Activated T-helper 17 cell treated with anti-CD3 and anti-CD28 coated beads, Interleukin-2, amount 50 U/mL, for 72 hours (primary cell): ENCODE results near the gene KRTAP1-5. TPM values are rescaled to one million over a fixed set of nuclear protein-coding genes. Genes with fewer than 3 reads are reported as not detected.

Experiments used
- ATAC-seq: fragments of 150-1000 bp; cut with Tn5 transposase; replicated peaks from 2 replicates; pipeline ENCODE4 v1.10.0; 2021; ENCODE audit warnings: mild to moderate bottlenecking, moderate library complexity
- H3K27ac Mint-ChIP-seq: one replicate; pipeline ENCODE4 v1.8.0; 2022; ENCODE audit warnings: mixed read lengths
- H3K27me3 Mint-ChIP-seq: one replicate; pipeline ENCODE4 v1.8.0; 2022; ENCODE audit warnings: mixed read lengths
- H3K36me3 Mint-ChIP-seq: one replicate; pipeline ENCODE4 v1.8.0; 2022; ENCODE audit warnings: low read depth, mild to moderate bottlenecking, mixed read lengths
- H3K4me1 Mint-ChIP-seq: one replicate; pipeline ENCODE4 v1.8.0; 2022; ENCODE audit warnings: mixed read lengths
- H3K4me3 Mint-ChIP-seq: one replicate; pipeline ENCODE4 v1.8.0; 2022; ENCODE audit warnings: mild to moderate bottlenecking, mixed read lengths
- H3K9me3 Mint-ChIP-seq: one replicate; pipeline ENCODE4 v1.8.0; 2022; ENCODE audit warnings: mixed read lengths
- total RNA-seq, 2 donors: library from RNA; stranded (reverse); gene quantifications; one replicate each; pipeline ENCODE4 v1.2.3, GENCODE V29; 2022

Gene KRTAP1-5
- total RNA-seq, 2 donors from 2014 or later = not detected

- Mint-ChIP-seq H3K27ac (no peak overlapping the region), H3K9me3 (no peaks in the 10 kb centered on the region), H3K36me3 (no peaks in the 10 kb centered on the region), H3K4me1 (no peaks in the 10 kb centered on the region), H3K27me3 (peaks cover 19% of the 10 kb centered on the region), H3K4me3 (no peak overlapping the region)
- ATAC-seq = no peak
These were observed 2.3 kb downstream of the KRTAP1-5 start for GRCh38 chr17:41024697-41025096.

- H3K27me3 Mint-ChIP-seq = peaks cover 16% of the 10 kb centered on the region
- no peaks in the 10 kb centered on the region for H3K4me1 Mint-ChIP-seq
- no peak overlapping the region for H3K4me3 Mint-ChIP-seq
- no peak overlapping the region for H3K27ac Mint-ChIP-seq
- H3K36me3 Mint-ChIP-seq = no peaks in the 10 kb centered on the region
- no peaks in the 10 kb centered on the region for H3K9me3 Mint-ChIP-seq
- ATAC-seq = no peak
These were observed 6.7 kb downstream of the KRTAP1-5 start for GRCh38 chr17:41020336-41020735.

GRCh38 chr17:41019415-41019814 is 7.6 kb downstream of the KRTAP1-5 start:
- Mint-ChIP-seq H3K27me3 (peaks cover 13% of the 10 kb centered on the region), H3K9me3 (no peaks in the 10 kb centered on the region), H3K4me1 (no peaks in the 10 kb centered on the region), H3K36me3 (no peaks in the 10 kb centered on the region), H3K4me3 (no peak overlapping the region), H3K27ac (no peak overlapping the region)
- ATAC-seq = no peak

- H3K27ac Mint-ChIP-seq = no peak overlapping the region
- no peak for ATAC-seq
- no peaks in the 10 kb centered on the region for H3K9me3 Mint-ChIP-seq
- no peaks in the 10 kb centered on the region for H3K4me1 Mint-ChIP-seq
- no peak overlapping the region for H3K4me3 Mint-ChIP-seq
- peaks cover 13% of the 10 kb centered on the region for H3K27me3 Mint-ChIP-seq
- no peaks in the 10 kb centered on the region for H3K36me3 Mint-ChIP-seq
These were observed 8.5 kb downstream of the KRTAP1-5 start for GRCh38 chr17:41018541-41018940.

GRCh38 chr17:41016578-41017215 is 10.3 kb downstream of the KRTAP1-5 start:
- no peak for ATAC-seq
- no peak overlapping the region for H3K4me3 Mint-ChIP-seq
- no peak overlapping the region for H3K27ac Mint-ChIP-seq
- H3K9me3 Mint-ChIP-seq = no peaks in the 10 kb centered on the region
- H3K4me1 Mint-ChIP-seq = no peaks in the 10 kb centered on the region
- no peaks in the 10 kb centered on the region for H3K36me3 Mint-ChIP-seq
- peaks cover 8% of the 10 kb centered on the region for H3K27me3 Mint-ChIP-seq

GRCh38 chr17:41015454-41015853 is 11.6 kb downstream of the KRTAP1-5 start:
- peaks cover 8% of the 10 kb centered on the region for H3K27me3 Mint-ChIP-seq
- no peaks in the 10 kb centered on the region for H3K9me3 Mint-ChIP-seq

GRCh38 chr17:41013606-41014005 is 13.4 kb downstream of the KRTAP1-5 start:
- ATAC-seq = no peak
- Mint-ChIP-seq H3K27me3 (peaks cover 8% of the 10 kb centered on the region), H3K4me3 (no peak overlapping the region), H3K36me3 (no peaks in the 10 kb centered on the region), H3K27ac (no peak overlapping the region), H3K4me1 (no peaks in the 10 kb centered on the region), H3K9me3 (no peaks in the 10 kb centered on the region)

More at GRCh38 chr17:41015454-41015853, 11.6 kb downstream of the KRTAP1-5 start:
- Mint-ChIP-seq H3K4me3 (no peak overlapping the region), H3K27ac (no peak overlapping the region), H3K4me1 (no peaks in the 10 kb centered on the region), H3K36me3 (no peaks in the 10 kb centered on the region)
- no peak for ATAC-seq

- H3K4me1 Mint-ChIP-seq = no peaks in the 10 kb centered on the region
These were observed 13.8 kb downstream of the KRTAP1-5 start for GRCh38 chr17:41013181-41013580.

GRCh38 chr17:41012326-41013120 is 14.5 kb downstream of the KRTAP1-5 start:
- Mint-ChIP-seq H3K27me3 (peaks cover 8% of the 10 kb centered on the region), H3K9me3 (no peaks in the 10 kb centered on the region), H3K4me3 (no peak overlapping the region), H3K4me1 (no peaks in the 10 kb centered on the region), H3K27ac (no peak overlapping the region), H3K36me3 (no peaks in the 10 kb centered on the region)
- ATAC-seq = no peak

More at GRCh38 chr17:41013181-41013580, 13.8 kb downstream of the KRTAP1-5 start:
- H3K36me3 Mint-ChIP-seq = no peaks in the 10 kb centered on the region
- H3K4me3 Mint-ChIP-seq = no peak overlapping the region
- H3K27ac Mint-ChIP-seq = no peak overlapping the region
- H3K9me3 Mint-ChIP-seq = no peaks in the 10 kb centered on the region
- ATAC-seq = no peak
- H3K27me3 Mint-ChIP-seq = peaks cover 8% of the 10 kb centered on the region

- no peaks in the 10 kb centered on the region for H3K9me3 Mint-ChIP-seq
- H3K27me3 Mint-ChIP-seq = peaks cover under 1% of the 10 kb centered on the region
- H3K27ac Mint-ChIP-seq = no peak overlapping the region
- no peak for ATAC-seq
- no peak overlapping the region for H3K4me3 Mint-ChIP-seq
- no peaks in the 10 kb centered on the region for H3K36me3 Mint-ChIP-seq
- H3K4me1 Mint-ChIP-seq = no peaks in the 10 kb centered on the region
These were observed 16.6 kb downstream of the KRTAP1-5 start for GRCh38 chr17:41010441-41010840.

GRCh38 chr17:41009936-41010335 is 17.1 kb downstream of the KRTAP1-5 start:
- Mint-ChIP-seq H3K27ac (no peak overlapping the region), H3K27me3 (no peaks in the 10 kb centered on the region), H3K4me3 (no peak overlapping the region), H3K4me1 (no peaks in the 10 kb centered on the region), H3K9me3 (no peaks in the 10 kb centered on the region), H3K36me3 (no peaks in the 10 kb centered on the region)
- no peak for ATAC-seq

- Mint-ChIP-seq H3K27ac (no peak overlapping the region), H3K27me3 (peaks cover 6% of the 10 kb centered on the region), H3K4me3 (no peak overlapping the region), H3K36me3 (no peaks in the 10 kb centered on the region), H3K4me1 (no peaks in the 10 kb centered on the region), H3K9me3 (no peaks in the 10 kb centered on the region)
- no peak for ATAC-seq
These were observed 17.7 kb downstream of the KRTAP1-5 start for GRCh38 chr17:41009301-41009760.

- Mint-ChIP-seq H3K9me3 (no peaks in the 10 kb centered on the region), H3K27me3 (peaks cover 10% of the 10 kb centered on the region), H3K27ac (no peak within 1 kb of the TSS), H3K4me3 (no peak within 1 kb of the TSS), H3K36me3 (no peaks in the 10 kb centered on the region), H3K4me1 (no peaks in the 10 kb centered on the region)
- no peak for ATAC-seq
These were observed 18.2 kb downstream of the KRTAP1-5 start, which contains the start of gene KRTAP3-1 for GRCh38 chr17:41008811-41009210. KRTAP3-1 (minus strand) TSS chr17:41009128; CDS start chr17:41009074, 54 bp downstream.

- Mint-ChIP-seq H3K4me1 (no peaks in the 10 kb centered on the region), H3K36me3 (no peaks in the 10 kb centered on the region), H3K27me3 (peaks cover 19% of the 10 kb centered on the region), H3K27ac (no peak overlapping the region), H3K4me3 (no peak overlapping the region), H3K9me3 (no peaks in the 10 kb centered on the region)
- ATAC-seq = no peak
These were observed 22.6 kb downstream of the KRTAP1-5 start for GRCh38 chr17:41004397-41004796.

- no peak overlapping the region for H3K27ac Mint-ChIP-seq
- peaks cover 20% of the 10 kb centered on the region for H3K27me3 Mint-ChIP-seq
- H3K4me3 Mint-ChIP-seq = no peak overlapping the region
- no peak for ATAC-seq
- no peaks in the 10 kb centered on the region for H3K36me3 Mint-ChIP-seq
- no peaks in the 10 kb centered on the region for H3K4me1 Mint-ChIP-seq
- H3K9me3 Mint-ChIP-seq = no peaks in the 10 kb centered on the region
These were observed 23.1 kb downstream of the KRTAP1-5 start for GRCh38 chr17:41003926-41004325.
